HG03097 (cell line): ENCODE results near the gene ATP7B.

Experiments used
- ATAC-seq: cut with Tn5 transposase; IDR thresholded peaks from one replicate; pipeline ENCODE4 v1.9.1; 2021; ENCODE audit not compliant: unreplicated experiment, low FRiP score

The ATP7B gene

GRCh38 chr13:51955281-51955771 lies 55.9 kb downstream of the ATP7B start:
- ATAC-seq = no peak

GRCh38 chr13:51953347-51954195 lies 57.7 kb downstream of the ATP7B start:
- ATAC-seq = no peak

- no peak for ATAC-seq
These were observed 60.5 kb downstream of the ATP7B start for GRCh38 chr13:51950722-51951121.

DNA sequence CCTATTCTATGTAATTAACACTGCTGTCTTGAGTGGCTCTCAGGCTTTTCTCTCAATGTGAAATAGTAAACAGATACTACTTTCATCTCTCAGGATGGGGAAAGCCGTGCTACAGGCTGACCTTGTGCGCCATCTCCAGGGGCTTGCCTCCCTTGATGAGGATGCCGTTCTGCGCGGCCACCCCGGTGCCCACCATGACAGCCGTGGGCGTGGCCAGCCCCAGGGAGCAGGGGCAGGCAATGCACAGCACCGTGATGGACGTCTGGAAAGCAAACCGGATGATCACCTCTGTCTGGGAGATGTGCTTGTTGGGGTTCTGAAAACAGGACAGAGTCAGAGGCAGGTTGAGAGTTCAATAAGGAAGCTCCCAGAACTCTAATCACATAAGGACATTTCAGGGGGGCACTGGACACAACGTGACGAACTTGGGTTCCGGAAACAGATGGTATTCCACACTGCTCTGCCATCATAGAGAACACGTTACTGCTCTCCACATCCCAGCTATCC lies 65.0 kb downstream of the ATP7B start:
- ATAC-seq = no peak

GRCh38 chr13:51945149-51945548 lies 66.1 kb downstream of the ATP7B start:
- no peak for ATAC-seq

- no peak for ATAC-seq
These were observed 66.8 kb downstream of the ATP7B start for GRCh38 chr13:51944428-51944827.

DNA sequence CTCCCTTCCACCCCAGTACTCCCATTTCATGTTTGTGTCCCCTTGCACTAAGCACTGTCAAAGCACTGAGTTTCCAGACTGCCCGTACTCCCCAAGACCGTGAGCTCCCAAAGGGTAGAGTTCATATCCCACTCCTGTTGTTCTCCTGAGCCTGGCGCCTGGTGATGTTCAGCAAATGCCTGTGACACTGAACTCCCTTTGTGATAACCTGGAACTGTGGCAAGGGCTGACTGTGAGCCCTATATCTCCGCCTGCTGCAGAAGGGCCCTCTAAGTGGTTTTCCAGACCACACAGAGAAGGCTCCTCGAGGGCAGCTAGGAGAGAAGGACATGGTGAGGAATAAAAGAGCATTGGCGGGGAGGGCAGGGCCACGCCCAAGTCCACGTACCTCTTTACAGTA lies 67.5 kb downstream of the ATP7B start:
- no peak for ATAC-seq

GRCh38 chr13:51942189-51942588 lies 69.1 kb downstream of the ATP7B start:
- ATAC-seq = no peak

DNA sequence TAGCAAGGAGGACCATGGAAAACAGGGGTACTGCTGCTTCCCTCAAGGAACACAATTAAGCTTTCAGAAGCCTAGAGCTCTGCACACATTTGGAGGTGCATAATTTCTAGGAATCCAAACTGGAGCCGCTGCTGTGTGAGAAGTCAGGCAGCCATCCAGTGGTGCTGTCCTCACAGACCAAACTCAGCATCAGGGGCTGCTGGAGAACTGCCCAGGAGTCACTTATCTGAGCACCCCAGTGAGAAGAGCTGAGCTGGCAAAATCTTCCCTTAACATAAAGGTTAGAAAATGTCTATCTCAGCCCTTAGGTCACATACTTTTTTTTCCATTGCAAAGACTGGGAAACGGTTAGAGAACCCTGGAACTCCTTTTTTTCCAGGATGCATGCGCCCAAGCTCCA lies 72.8 kb downstream of the ATP7B start:
- ATAC-seq = no peak

DNA sequence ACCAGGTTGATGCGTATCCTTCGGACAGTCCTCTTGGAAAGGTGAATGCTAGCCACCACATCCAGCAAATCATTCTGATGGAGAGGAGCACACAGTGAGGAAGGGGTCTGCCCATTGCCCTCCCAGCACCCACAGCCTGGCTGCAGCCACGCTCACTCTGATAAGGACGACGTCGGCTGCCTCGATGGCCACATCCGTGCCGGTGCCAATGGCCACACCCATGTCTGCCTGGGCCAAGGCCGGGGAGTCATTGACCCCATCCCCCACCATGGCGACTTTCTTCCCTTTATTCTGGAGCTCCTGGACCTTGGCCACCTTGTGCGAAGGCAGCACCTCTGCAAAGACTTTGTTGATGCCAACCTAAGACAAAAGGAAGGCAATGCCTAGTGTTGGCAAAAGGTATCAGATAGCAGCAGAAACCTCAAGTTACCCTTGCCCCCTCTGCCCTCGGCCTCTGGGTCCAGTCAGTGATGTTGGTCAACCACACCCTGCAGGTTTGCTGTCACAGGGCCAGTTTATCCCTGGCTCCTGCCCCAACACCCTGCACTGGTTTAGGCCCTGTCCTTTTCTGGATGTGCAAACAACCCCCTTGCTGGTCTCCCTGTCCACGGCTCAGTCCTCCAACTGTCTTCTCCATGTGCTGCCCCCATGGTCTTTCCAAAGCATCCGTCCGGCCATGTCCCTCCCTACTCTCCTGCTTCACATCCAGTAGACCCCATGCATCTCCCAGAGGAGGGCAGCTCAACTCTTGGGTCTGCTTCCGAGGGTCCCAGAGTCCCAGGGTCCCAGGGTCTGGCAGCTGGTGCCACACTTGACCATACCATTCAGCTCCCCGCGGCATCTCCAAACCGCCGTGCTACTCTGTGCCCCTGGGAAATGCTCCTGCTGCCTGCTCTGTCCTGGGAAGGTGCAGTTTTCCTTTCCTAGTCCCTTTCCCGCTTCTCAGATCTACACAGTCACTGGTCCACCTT lies 73.6 kb downstream of the ATP7B start:
- no peak for ATAC-seq

GRCh38 chr13:51935326-51936171 lies 75.7 kb downstream of the ATP7B start:
- no peak for ATAC-seq

DNA sequence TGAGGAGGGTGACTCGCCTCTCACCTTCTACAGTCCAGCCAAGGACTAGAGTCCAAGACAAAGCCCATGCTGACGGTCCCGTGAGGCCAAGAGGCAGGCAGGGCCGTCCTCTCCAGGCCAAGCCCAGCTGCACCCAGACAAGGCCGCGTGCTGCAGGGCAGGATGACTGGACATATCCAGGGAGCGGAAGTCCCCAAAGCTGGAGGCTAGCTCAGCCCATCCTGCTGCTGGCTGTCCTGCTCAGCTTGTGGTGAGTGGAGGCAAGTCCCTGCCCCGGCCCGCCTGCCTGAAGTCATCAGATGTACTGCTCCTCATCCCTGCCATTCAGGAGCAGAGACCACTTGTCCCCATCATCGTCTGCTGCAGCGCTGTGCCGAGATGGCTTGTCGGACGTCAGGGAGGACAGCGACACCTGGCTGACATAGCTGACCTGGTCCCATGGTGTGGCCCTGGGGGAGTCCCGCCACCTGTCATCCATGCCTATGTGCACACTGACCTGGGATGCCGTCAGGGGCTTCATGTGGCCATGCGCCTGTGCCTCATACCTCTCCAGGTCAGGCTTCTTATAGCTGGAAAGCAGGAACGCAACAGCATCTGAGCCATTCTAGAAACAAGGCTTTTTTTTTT lies 76.7 kb downstream of the ATP7B start:
- ATAC-seq = no peak

- ATAC-seq = no peak
These were observed 77.7 kb downstream of the ATP7B start for GRCh38 chr13:51933466-51934058.

GRCh38 chr13:51932231-51932630 lies 79.0 kb downstream of the ATP7B start:
- ATAC-seq = no peak

GRCh38 chr13:51931606-51932005 lies 79.6 kb downstream of the ATP7B start:
- ATAC-seq = no peak

GRCh38 chr13:51929699-51930098 lies 81.6 kb downstream of the ATP7B start:
- ATAC-seq = no peak

DNA sequence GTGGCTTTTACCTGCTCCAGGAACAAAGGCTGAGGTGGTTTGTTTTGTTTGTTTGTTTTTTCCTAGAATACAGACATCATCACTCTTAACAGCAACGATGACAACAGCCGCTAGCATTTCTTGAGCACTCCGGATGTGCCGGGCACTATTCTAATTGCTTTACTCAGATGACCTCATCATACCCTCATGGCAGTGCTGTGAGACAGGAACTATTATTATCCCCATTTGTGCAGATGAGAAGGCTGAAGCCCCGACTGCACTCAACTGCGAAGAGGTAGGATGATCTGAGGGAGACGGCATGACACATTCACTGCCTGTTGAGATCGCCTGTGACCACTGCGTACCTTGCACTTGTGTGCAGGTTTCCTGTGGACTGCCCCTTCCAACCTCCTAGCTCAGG lies 83.0 kb downstream of the ATP7B start:
- ATAC-seq = no peak

- no peak for ATAC-seq
These were observed 84.1 kb downstream of the ATP7B start for GRCh38 chr13:51927129-51927528.

DNA sequence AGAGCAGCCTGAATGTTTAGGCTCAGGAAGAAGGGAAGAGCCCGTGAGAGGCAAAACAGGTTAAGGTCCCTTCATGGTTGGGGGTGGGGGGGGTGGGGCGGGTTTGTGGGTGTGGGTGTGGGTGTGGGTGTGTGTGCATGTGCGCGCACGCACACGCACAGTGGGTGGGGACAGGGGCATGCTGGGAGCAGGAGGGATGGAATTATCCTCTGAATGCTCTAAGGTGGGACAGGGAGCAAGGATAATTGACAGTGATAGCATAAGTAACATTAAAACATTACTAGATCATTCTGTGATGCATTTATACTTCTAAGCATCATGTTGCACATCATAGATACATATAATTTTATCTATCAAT lies 84.7 kb downstream of the ATP7B start:
- ATAC-seq = no peak
